GM18519 (cell line): ENCODE results near the gene ATR.
"Not testable (repeated sequence)": the region's sequence is repeated elsewhere in the genome, so short reads cannot be mapped to it uniquely, and the experiment has no call there.

Experiments
- ATAC-seq: cut with Tn5 transposase; IDR thresholded peaks from one replicate; pipeline ENCODE4 v1.9.1; 2021; ENCODE audit warnings: mild to moderate bottlenecking, moderate library complexity; ENCODE audit not compliant: unreplicated experiment, low FRiP score

ATR gene

DNA sequence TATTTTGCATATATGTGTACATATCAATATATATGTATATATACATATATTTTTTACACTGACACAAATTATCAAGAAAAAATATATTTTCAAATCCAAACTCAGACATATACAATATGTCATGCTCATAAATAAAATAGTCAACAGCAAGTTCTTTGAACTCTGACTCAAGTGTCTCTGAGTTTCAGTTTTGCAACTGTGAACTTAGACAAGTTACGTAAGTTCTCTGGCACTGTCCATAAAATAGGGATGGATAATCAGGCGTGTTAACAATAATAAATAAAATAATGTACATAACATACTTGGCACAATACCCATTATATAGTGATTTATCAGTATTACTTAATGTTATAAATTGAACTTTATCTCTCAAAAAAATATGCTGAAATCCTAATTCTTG is 118.6 kb downstream of the ATR start:
- ATAC-seq: no peak

DNA sequence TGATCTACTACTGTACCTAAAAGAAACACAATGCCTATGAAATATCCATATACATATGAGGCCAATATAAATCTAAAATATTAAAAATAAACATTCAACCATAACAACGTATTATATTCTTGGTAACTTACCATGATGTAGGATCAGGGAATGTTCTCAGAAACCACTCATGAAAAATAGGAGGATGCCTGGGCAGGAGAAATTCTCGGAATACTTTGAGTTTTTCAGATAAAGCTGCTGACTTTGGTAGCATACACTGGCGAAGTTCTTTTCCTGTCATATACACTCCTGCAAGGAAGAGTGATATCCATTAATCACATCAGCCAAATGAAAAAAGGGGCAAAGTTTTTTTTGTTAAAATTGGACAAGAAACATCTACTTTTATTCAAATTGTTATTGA is 119.4 kb downstream of the ATR start:
- no peak for ATAC-seq

DNA sequence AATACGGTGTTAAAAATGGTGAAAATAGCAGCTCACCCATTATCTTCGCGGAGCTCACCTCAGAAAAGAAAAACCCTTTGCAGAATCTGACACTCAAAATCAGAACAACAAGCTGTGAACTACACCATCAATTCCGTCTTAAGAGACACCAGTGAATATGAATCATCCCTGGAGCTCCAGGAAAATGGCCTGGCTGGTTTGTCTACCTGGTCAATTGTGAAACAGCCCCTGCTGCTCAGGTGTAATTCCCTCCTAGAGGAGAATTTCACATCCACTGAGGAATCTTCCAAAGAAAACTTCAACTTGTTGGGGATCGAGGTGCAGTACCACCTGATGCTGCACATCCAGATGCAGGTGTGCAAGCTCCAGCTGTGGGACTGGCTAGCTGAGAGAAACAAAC is 127.7 kb downstream of the ATR start:
- ATAC-seq: no peak

DNA sequence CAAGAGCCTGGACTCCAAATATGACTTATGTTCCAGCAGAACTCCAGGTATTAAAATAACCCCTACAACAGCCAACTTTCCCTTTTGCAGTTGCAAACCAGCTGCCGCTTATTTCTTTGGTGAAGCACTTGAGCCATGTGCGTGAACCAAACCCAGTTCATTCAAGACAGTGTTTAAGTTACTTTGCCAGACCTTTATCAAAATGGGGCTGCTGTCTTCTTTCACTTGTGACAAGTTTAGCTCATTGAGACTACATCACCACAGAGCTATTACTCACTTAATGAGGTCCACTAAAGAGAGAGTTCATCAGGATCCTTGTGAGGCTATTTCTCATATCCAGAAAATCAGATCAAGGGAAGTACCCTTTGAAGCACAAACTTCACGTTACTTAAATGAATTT is 128.3 kb downstream of the ATR start:
- ATAC-seq: no peak

DNA sequence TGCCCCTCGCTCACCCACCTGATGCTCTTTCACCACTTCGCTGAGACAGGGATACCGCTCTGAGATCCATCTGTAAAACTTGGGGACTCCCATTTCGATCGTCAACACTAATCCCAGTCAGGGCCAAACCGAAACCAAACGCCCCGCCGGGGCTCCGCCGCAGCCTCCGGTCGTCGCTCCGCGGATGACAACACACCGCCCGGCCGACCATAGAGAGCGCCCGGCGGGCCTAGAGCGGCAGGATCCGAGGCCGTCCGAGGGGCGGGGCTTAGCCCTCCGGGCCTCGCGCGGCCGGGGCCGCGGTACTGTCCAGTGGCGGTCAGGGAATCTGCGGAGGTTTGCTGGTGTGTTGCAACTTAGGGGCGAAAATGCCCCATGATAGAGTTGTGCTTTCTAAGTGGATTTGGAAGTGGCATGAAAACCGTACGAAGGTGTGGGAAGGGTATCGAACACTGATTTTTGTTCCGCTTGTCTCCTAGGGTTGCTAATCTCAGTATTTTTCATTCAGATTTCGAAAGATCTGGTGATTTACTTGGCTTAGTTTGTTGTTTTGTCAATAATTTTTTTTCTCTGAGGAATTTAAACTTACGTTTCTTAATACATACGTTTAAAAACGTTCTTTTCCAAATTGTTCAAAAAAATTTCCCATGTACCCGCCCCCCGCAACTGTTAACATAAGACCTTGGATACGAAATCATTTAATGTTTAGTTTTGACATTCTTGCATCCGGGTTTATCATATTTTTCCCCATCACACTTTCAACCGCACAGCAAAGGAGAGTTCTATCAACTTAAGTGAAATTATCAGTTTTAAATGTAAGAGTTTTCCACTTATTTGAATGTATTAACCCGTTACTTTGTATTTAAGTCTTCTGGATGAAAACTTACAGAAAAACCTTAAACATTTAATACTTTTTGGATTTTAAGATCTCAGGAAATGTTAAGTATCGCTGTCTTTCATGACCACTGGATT is 130.4 kb downstream of the ATR start, which contains the start of gene XRN1:
TSS of gene XRN1 (minus strand) at position 186 of the 972 bp plus-strand sequence. CDS start at position 93, 93 bp downstream.
- ATAC-seq: peak; percentile 77

DNA sequence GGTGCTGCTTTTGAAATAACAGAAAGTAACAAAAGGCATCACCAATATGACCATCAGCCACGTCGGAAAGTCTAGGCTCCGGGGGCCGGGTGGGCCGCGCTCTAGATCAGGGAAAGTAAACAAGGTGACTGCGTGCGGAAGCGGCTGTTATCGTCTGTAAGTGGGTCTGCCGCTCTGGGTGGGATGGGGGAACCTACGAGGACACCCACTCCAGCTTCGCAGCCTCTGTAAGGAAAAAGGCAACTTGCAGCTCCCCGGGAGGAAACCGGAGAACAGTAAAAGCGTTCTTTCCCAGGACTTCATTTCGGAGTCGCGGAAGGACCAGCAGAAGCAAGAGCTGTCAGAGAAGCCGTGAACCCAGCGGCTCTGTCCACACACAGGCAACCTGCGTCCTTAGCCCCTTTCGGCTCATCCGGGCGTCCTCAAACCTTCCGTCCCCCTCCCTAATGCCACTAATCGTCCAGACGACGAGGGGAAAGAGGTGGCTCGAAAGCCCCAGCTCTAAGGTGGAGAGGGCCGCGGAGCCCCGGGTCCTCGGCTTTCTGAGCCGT is 131.2 kb downstream of the ATR start:
- no peak for ATAC-seq

DNA sequence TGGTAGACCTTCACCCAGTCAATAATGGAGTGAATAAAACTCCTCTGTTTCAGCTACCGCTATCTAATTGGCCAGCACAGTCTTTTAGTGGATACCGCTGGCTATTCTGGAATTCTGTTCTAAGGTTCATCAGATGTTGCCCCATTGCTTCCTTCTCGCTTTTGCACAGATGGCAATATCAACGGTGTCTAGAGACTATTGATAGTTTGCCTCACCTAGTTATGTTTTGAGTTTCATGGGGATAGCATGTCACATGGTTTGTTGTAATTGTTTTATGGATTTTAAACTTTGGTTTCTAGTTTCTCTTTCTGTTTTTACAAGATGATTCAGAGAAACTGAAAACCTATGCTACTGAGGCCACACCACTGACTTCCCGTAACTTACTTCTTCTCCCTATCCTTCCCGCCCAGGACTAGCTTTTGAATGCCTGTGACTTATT is 132.7 kb downstream of the ATR start:
- peak; percentile 41 for ATAC-seq

DNA sequence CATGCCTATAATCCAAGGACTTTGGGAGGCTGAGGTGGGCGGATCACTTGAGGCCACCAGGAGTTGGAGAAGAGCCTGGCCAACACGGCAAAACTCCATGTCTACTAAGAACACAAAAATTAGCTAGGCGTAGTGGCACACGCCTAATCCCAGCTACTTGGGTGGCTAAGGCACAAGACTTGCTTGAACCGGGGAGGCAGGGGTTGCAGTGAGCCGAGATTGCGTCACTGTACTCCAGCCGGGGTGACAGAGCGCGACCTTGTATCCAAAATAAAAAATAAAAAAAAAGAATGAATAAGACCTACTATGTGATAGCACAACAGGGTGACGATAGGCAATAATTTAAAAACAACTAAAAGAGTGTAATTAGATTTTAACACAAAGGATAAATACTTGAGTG is 134.2 kb downstream of the ATR start:
- ATAC-seq: no peak

DNA sequence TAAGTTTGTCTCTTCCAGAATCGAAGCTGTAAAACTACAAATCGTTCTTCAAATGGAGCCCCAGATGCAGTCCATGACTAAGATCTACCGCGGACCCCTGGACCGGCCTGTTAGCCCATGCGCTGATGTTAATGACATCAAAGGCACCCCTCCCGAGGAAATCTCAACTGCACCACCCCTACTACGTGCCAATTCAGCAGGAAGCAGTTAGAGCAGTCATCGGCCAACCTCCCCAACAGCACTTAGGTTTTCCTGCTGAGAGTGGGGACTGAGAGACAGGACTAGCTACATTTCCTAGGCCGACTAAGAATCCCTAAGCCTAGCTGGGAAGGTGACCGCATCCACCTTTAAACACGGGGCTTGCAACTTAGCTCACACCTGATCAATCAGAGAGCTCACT is 135.5 kb downstream of the ATR start:
- not testable (repeated sequence) for ATAC-seq

DNA sequence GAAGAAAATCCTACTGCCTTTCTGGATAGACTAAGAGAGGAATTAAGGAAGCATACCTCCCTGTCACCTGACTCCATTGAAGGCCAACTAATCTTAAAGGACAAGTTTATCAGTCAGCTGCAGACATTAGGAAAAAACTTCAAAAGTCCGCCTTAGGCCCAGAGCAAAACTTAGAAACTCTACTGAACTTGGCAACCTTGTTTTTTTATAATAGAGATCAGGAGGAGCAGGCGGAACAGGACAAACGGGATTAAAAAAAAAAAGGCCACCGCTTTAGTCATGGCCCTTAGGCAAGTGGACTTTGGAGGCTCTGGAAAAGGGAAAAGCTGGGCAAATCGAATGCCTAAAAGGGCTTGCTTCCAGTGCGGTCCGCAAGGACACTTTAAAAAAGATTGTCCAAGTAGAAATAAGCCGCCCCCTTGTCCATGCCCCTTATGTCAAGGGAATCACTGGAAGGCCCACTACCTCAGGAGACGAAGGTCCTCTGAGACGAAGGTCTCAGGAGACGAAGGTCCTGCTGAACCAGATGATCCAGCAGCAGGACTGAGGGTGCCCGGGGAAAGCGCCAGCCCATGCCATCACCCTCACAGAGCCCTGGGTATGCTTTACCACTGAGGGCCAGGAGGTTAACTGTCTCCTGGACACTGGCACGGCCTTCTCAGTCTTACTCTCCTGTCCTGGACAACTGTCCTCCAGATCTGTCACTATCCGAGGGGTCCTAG is 138.9 kb downstream of the ATR start:
- not testable (repeated sequence) for ATAC-seq

DNA sequence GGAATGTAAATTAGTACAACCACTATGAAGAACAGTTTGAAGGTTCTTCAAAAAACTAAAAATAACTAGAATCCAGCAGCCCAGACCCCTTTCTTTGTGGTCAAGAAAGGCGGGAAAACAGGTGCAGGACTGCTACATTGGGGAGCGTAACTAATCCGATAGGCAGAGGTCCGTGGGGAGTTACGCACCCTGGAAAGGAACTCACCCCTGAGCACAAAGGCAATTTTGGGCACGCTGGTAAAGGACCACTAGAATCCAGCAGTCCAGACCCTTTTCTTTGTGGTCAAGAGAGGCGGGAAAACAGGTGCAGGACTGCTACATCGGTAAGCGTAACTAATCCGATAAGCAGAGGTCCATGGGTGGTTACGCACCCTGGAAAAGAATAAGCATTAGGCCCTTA is 140.4 kb downstream of the ATR start:
- not testable (repeated sequence) for ATAC-seq

DNA sequence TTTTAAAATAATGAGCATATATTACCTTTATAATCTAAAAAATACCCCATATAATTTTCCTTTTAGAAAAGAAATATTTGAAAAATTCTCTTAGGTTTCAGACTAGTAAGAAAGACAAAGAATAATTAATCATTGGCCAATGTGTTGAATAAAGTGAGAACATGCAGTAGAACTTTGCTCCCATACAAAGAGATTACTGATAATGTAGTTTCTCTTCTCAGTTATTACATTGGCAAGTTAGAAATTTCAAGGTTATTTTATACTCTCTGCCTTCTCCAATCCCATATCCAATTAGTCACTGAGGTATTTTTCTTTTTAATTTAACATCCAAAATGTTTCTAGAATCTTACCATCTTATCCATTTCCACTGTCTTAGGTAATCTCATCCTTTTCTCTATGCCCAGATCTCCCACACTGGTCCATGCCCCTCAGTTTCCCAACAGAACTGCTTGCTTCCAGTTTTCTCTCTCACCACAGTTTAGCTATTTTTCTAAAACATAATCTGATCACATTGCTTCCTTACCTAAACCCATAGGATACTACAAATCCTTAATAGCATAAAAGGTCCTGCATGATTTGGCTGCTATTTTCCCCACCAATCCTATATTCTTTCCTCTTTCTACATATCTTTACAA is 141.5 kb downstream of the ATR start:
- ATAC-seq: no peak

DNA sequence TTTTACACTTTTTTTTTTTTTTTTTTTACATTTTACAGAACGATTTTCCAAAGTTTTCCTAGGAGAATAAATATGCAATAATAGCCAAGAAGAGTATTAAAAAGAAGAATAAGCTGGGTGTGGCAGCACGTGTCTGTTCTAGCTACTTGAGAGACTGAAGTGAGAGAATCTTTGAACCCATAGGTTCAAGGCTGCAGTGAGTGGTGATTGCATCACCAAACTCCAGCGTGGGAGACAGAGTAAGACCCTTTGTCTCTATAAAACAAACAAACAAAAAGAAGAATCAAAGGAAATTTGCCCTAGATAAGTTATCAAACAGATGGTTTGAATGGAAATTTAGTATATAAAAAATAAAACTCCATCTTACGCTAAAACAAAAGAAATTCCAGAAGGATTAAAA is 144.0 kb downstream of the ATR start:
- ATAC-seq: no peak

DNA sequence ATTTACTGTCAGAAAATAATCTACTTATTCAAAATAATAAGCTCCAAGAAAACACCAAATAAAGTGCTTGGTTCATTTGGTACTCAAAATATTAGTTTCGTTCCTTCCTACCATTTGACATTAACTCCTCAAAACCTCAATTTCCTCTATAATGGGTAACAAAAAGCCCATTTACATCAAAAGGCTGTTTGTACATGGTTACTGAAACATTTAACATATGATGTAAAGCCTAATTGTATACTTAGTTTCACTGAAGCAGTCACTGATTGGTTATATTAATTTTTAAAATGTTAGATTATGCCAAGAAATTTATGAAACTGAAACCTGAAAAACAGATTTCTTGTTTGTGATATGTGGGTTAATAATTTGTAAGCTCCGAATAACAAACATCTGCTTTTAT is 145.4 kb downstream of the ATR start:
- ATAC-seq: no peak

DNA sequence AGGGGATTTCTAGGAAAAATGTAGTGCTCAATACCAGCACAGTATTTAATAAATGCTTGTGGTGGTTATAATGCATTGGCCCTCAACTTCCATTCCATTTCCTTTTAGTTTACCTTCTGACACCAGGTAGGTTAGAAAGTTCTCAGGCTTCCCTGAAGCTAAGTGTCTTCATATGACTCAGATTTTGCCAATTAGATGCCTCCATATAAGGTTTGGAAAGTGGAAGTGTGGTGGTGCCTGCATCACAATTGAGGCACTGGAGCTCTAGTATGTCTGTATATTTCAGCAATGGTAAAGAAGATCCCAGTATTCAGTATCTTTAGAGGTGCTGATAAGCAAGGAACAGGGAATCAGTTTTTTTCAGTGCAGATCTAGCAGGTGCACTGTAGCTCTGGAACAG is 149.0 kb downstream of the ATR start:
- no peak for ATAC-seq

DNA sequence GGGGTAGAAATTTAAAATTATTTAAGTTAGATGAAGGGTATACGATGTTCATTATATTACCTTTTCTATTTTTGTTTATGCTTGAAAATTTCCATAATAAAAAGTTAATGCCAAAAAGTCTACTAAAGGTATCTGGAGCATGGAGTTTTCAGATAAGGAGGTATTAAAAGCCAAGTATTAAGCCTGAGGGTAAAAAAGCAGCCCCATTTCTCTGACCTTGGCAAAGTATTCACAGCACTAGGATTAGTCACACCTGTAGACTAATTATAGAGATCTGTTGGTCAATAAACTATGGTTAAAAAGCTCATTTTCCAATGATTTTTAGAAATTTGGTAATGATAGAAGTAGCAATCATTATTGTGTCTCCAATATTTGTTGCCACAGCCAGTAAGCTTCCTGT is 153.8 kb downstream of the ATR start:
- ATAC-seq: no peak

DNA sequence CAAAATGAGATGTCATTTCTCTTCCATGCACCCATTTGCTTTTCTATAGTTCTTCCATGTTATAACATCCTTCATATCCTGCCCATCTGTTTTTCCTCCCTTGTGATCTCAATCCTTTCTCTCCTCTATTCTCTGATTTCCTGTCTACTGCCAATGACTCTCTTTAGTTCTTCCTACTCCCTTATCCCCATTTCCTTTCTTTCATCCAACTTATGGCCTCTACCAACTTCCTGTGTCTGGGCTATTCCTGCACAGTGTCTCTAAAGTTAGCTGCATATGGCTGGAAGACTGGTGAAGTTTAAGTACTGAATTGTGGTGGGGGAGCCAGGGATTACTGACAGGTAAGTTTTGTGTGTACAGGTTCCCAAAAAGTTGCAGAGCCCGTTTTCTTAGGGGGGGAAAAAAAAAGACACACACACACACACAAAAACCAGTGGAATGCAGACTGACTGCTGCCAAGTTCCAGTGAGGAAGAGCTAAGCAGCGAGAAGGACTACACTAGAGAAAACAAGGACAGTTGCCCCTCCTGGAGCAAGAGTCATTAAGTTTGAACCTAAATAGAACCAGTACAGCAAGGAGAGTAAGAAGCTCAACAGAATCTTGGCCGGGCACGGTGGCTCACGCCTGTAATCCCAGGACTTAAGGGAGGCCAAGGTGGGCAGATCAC is 159.5 kb downstream of the ATR start:
- ATAC-seq: no peak

DNA sequence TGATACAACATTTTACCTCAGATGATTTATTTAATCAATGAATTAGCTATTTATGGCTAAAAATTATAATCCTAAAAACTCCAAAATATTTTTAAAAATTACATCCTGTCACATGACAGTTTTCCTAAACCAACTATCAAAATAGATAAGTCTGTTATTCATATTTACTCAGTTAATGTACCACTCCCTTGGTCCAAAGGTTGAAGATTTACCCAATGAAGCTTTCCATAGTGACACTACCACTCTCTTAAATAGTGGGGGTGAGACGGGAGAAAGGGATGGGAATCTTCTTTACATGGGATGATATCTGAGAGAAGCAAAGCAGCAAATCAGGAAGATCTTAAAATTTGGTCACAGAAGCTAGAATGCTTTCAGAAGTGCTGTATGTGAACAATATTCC is 161.2 kb downstream of the ATR start:
- ATAC-seq: no peak

DNA sequence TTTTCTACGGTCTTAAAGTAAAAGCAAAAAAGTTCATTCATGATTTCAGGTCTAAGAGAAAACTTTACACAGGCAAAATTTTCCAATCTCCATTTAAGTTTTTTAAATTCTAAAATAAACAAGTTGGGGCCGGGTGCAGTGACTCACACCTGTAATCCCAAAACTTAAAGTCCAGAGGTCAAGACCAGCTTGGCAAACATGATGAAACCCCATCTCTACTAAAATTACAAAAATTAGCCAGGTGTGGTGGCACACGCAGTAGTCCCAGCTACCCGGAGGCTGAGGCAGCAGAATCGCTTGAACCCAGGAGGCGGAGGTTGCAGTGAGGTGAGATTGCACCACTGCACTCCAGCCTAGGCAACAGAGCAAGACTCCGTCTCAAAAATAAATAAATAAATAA is 178.0 kb downstream of the ATR start:
- ATAC-seq: not testable (repeated sequence)
